Measurements from ENCODE around the gene ZNF768. TPM values are rescaled to one million over a fixed set of nuclear protein-coding genes. Genes with fewer than 3 reads are reported as not detected.

Gene ZNF768
- total and polyA plus RNA-seq, 2 of the 13 experiments (the other 11 are each of a cell fraction or from before 2014, with no cell fraction given): 26.7 to 34.4 TPM

GRCh38 chr16:30521873-30522641 is 4.3 kb downstream of the ZNF768 start (continued):
- TF ChIP-seq ZBTB46 (CRISPR knock-in tag; IDR thresholded peaks at IDR 0.05; ENCODE audit: borderline replicate concordance) (no peak), ZNF747 (CRISPR knock-in tag; IDR thresholded peaks at IDR 0.05; ENCODE audit: borderline replicate concordance) (no peak), ZNF7 (CRISPR knock-in tag; IDR thresholded peaks at IDR 0.05) (no peak), THAP11 (CRISPR knock-in tag; IDR thresholded peaks at IDR 0.05) (peak; percentile 62; the same call in 1 of the 2 replicates), KMT2B (CRISPR knock-in tag; IDR thresholded peaks at IDR 0.05) (0 out of 2 replicates have a peak, but pooled peaks have one; percentile 25), PAXIP1 (CRISPR knock-in tag; conservative IDR thresholded peaks at IDR 0.05) (peak; percentile 79), RAD51 (IDR thresholded peaks at IDR 0.05; ENCODE audit: borderline replicate concordance) (no peak), ARNTL (CRISPR knock-in tag; IDR thresholded peaks at IDR 0.05) (peak; percentile 61), ZNF891 (CRISPR knock-in tag; IDR thresholded peaks at IDR 0.05) (0 out of 2 replicates have a peak, but pooled peaks have one; percentile 85), EZH2 (conservative IDR thresholded peaks at IDR 0.05; ENCODE audit: low read depth, low read length) (no peak), MXI1 (IDR thresholded peaks at IDR 0.05; ENCODE audit: borderline replicate concordance, low read depth, low read length) (0 out of 3 replicates have a peak, but pooled peaks have one; percentile 22), CBX1 (IDR thresholded peaks at IDR 0.05; ENCODE audit: low read depth) (no peak), ZMAT3 (CRISPR knock-in tag; conservative IDR thresholded peaks at IDR 0.05) (peak; percentile 66; the same call in 1 of the 2 replicates), MXD4 (CRISPR knock-in tag; IDR thresholded peaks at IDR 0.05) (peak; percentile 60), ZNF326 (CRISPR knock-in tag; IDR thresholded peaks at IDR 0.05; ENCODE audit: borderline replicate concordance) (no peak), HDAC1 (CRISPR knock-in tag; IDR thresholded peaks at IDR 0.05) (peak; percentile 31; the same call in 1 of the 2 replicates), IRX3 (CRISPR knock-in tag; IDR thresholded peaks at IDR 0.05; ENCODE audit: borderline replicate concordance, low read depth) (no peak), STAT6 (CRISPR knock-in tag; IDR thresholded peaks at IDR 0.05; ENCODE audit: borderline replicate concordance) (no peak), HBP1 (CRISPR knock-in tag; IDR thresholded peaks at IDR 0.05; ENCODE audit: low read depth) (peak; percentile 70; the same call in 1 of the 2 replicates), FOXC1 (CRISPR knock-in tag; IDR thresholded peaks at IDR 0.05; ENCODE audit: borderline replicate concordance) (peak; percentile 11), PHF21A (CRISPR knock-in tag; IDR thresholded peaks at IDR 0.05) (peak; percentile 72)

Measured in HepG2 (cell line).